ENCODE measurements around the gene SLC8A3. TPM values are rescaled to one million over a fixed set of nuclear protein-coding genes. Genes with fewer than 3 reads are reported as not detected.

The SLC8A3 gene
- total and polyA plus RNA-seq, 5 donors from 2014 or later = 0.37 TPM; not detected in 4

GRCh38 chr14:70093156-70093555, 95.6 kb downstream of the SLC8A3 start:
- Mint-ChIP-seq H3K4me1 (no peaks in the 10 kb centered on the region), H3K4me3 (no peak overlapping the region)

DNA sequence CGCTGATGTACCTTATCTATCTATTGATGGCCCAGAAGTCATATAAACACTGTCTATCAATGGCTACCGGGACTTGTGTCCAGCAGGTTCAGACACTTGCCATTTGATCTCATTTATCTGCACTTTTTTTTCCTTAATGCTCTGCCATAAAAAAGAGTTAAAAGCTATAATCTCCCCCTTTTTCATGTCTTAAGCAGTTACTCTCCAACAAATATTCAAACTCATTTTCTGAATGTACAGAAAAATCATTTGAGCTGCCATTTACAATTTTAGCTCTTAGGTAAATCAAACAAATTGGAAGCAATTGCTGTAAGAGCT, 101.4 kb downstream of the SLC8A3 start:
- H3K27me3 ChIP-seq (ENCODE audit: control insufficient read depth, insufficient read depth, low read length) = peaks cover 8% of the 10 kb centered on the region
- Mint-ChIP-seq H3K27ac (no peak overlapping the region), H3K36me3 (no peaks in the 10 kb centered on the region), H3K27me3 (peaks cover 12% of the 10 kb centered on the region), H3K9me3 (no peaks in the 10 kb centered on the region), H3K4me3 (no peak overlapping the region), H3K4me1 (no peaks in the 10 kb centered on the region)
- no peak for ATAC-seq (ENCODE audit: low read depth in 2 of 2)
- H3K27ac ChIP-seq (ENCODE audit: insufficient read depth, low read length, poor library complexity, severe bottlenecking) = no peak overlapping the region
- no peak for DNase-seq
- H3K4me1 ChIP-seq (ENCODE audit: control insufficient read depth, insufficient read depth, low read length, poor library complexity, severe bottlenecking) = no peaks in the 10 kb centered on the region
- no peak overlapping the region for H3K4me3 ChIP-seq (ENCODE audit: low read depth, low read length)
- no peaks in the 10 kb centered on the region for H3K9me3 ChIP-seq (ENCODE audit: control insufficient read depth in 2 of 2, low read length in 2 of 2)
- H3K36me3 ChIP-seq (ENCODE audit: control insufficient read depth, insufficient read depth, low read length) = no peaks in the 10 kb centered on the region

More at GRCh38 chr14:70093156-70093555, 95.6 kb downstream of the SLC8A3 start:
- no peak overlapping the region for H3K27ac ChIP-seq (ENCODE audit: insufficient read depth, low read length, poor library complexity, severe bottlenecking)
- no peaks in the 10 kb centered on the region for H3K36me3 ChIP-seq (ENCODE audit: control insufficient read depth, insufficient read depth, low read length)
- Mint-ChIP-seq H3K27ac (no peak overlapping the region), H3K36me3 (no peaks in the 10 kb centered on the region), H3K27me3 (peaks cover 20% of the 10 kb centered on the region), H3K9me3 (no peaks in the 10 kb centered on the region)
- no peaks in the 10 kb centered on the region for H3K9me3 ChIP-seq (ENCODE audit: control insufficient read depth in 2 of 2, low read length in 2 of 2)
- no peak overlapping the region for H3K4me3 ChIP-seq (ENCODE audit: low read depth, low read length)
- ATAC-seq (ENCODE audit: low read depth in 2 of 2) = no peak
- H3K4me1 ChIP-seq (ENCODE audit: control insufficient read depth, insufficient read depth, low read length, poor library complexity, severe bottlenecking) = no peaks in the 10 kb centered on the region
- H3K27me3 ChIP-seq (ENCODE audit: control insufficient read depth, insufficient read depth, low read length) = peaks cover 10% of the 10 kb centered on the region
- DNase-seq = no peak

DNA sequence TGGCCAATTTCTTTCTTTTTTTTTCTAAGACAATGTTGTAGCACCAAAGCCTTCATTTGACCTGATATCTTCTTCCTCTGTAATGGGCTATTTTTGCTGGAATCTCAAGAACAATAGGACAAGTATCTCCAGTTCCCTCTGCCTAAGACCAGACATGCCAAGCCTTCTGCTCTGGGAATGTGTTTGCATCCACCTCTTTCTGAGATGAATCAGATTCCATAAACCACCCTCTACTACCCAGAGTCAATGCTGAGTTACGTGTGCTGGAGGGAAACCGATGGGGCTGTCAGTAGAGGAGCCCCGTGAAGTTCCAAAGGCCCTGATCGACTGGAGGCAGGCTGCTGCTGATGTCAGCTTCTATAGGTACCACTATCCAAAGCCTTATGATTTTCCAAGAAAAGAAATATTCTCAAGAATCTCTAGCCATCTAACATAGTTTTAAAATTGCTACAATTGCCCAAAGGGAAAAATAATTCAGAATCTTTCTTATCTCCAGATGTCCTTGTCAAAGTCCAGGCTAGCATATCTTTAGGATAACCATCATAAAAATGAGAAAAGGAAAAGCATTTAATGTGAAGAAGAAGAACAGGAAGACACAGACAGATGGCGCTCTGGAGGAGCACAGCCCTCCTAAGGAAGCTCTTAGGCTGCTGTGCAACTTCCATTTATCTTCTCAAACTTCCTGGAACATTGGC, 101.9 kb downstream of the SLC8A3 start:
- peaks cover 10% of the 10 kb centered on the region for H3K27me3 Mint-ChIP-seq
- no peak overlapping the region for H3K4me3 Mint-ChIP-seq
- H3K9me3 Mint-ChIP-seq = no peaks in the 10 kb centered on the region
- DNase-seq (peak in 1 of 3 donors; percentile 34), ATAC-seq (ENCODE audit: low read depth in 2 of 2) (no peak)
- no peak overlapping the region for H3K27ac Mint-ChIP-seq
- Histone ChIP-seq H3K9me3 (ENCODE audit: control insufficient read depth in 2 of 2, low read length in 2 of 2) (no peaks in the 10 kb centered on the region), H3K27me3 (ENCODE audit: control insufficient read depth, insufficient read depth, low read length) (peaks cover 6% of the 10 kb centered on the region), H3K4me3 (ENCODE audit: low read depth, low read length) (no peak overlapping the region), H3K27ac (ENCODE audit: insufficient read depth, low read length, poor library complexity, severe bottlenecking) (no peak overlapping the region), H3K4me1 (ENCODE audit: control insufficient read depth, insufficient read depth, low read length, poor library complexity, severe bottlenecking) (no peaks in the 10 kb centered on the region), H3K36me3 (ENCODE audit: control insufficient read depth, insufficient read depth, low read length) (no peaks in the 10 kb centered on the region)
- no peaks in the 10 kb centered on the region for H3K36me3 Mint-ChIP-seq
- no peaks in the 10 kb centered on the region for H3K4me1 Mint-ChIP-seq

GRCh38 chr14:70084226-70084625, 104.5 kb downstream of the SLC8A3 start:
- no peak for ATAC-seq (ENCODE audit: low read depth in 2 of 2)
- no peaks in the 10 kb centered on the region for H3K4me1 ChIP-seq (ENCODE audit: control insufficient read depth, insufficient read depth, low read length, poor library complexity, severe bottlenecking)
- no peak overlapping the region for H3K27ac Mint-ChIP-seq
- no peaks in the 10 kb centered on the region for H3K36me3 ChIP-seq (ENCODE audit: control insufficient read depth, insufficient read depth, low read length)
- H3K9me3 Mint-ChIP-seq = no peaks in the 10 kb centered on the region
- H3K27me3 ChIP-seq (ENCODE audit: control insufficient read depth, insufficient read depth, low read length) = peaks cover 5% of the 10 kb centered on the region
- peaks cover 11% of the 10 kb centered on the region for H3K27me3 Mint-ChIP-seq
- H3K4me3 ChIP-seq (ENCODE audit: low read depth, low read length) = no peak overlapping the region
- H3K9me3 ChIP-seq (ENCODE audit: control insufficient read depth in 2 of 2, low read length in 2 of 2) = no peaks in the 10 kb centered on the region
- H3K4me1 Mint-ChIP-seq = no peaks in the 10 kb centered on the region
- H3K27ac ChIP-seq (ENCODE audit: insufficient read depth, low read length, poor library complexity, severe bottlenecking) = no peak overlapping the region
- H3K4me3 Mint-ChIP-seq = no peak overlapping the region
- no peaks in the 10 kb centered on the region for H3K36me3 Mint-ChIP-seq
- no peak for DNase-seq

DNA sequence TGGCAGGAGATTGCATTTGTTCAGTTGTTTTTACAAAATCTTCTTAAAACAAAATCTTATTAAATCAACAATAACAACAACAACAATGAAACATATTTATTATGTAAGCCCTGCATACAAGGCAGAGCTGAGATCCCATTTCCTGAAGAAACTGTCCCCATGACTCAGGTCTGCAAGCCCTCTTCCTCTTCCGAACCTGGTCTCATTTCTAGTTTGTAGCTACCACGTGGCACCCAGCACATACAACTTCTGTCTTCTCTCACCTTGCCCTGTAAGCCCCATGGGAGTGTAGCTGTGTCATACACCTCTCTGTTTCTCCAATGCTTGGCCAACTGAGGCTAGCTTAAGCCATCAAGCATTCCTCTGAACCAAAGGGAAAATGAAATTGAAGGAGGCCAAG, 106.4 kb downstream of the SLC8A3 start:
- H3K27ac ChIP-seq (ENCODE audit: insufficient read depth, low read length, poor library complexity, severe bottlenecking) = no peak overlapping the region
- Mint-ChIP-seq H3K27me3 (peaks cover 24% of the 10 kb centered on the region), H3K4me1 (no peaks in the 10 kb centered on the region), H3K36me3 (no peaks in the 10 kb centered on the region), H3K4me3 (no peak overlapping the region), H3K9me3 (no peaks in the 10 kb centered on the region), H3K27ac (no peak overlapping the region)
- H3K4me3 ChIP-seq (ENCODE audit: low read depth, low read length) = no peak overlapping the region
- H3K4me1 ChIP-seq (ENCODE audit: control insufficient read depth, insufficient read depth, low read length, poor library complexity, severe bottlenecking) = no peaks in the 10 kb centered on the region
- no peaks in the 10 kb centered on the region for H3K36me3 ChIP-seq (ENCODE audit: control insufficient read depth, insufficient read depth, low read length)
- no peak for DNase-seq
- H3K27me3 ChIP-seq (ENCODE audit: control insufficient read depth, insufficient read depth, low read length) = peaks cover 5% of the 10 kb centered on the region
- ATAC-seq (ENCODE audit: low read depth in 2 of 2) = no peak
- H3K9me3 ChIP-seq (ENCODE audit: control insufficient read depth in 2 of 2, low read length in 2 of 2) = no peaks in the 10 kb centered on the region

- Mint-ChIP-seq H3K9me3 (no peaks in the 10 kb centered on the region), H3K36me3 (no peaks in the 10 kb centered on the region), H3K4me1 (no peaks in the 10 kb centered on the region), H3K4me3 (no peak overlapping the region), H3K27me3 (peaks cover 35% of the 10 kb centered on the region), H3K27ac (no peak overlapping the region)
- H3K4me3 ChIP-seq (ENCODE audit: low read depth, low read length) = no peak overlapping the region
- no peaks in the 10 kb centered on the region for H3K9me3 ChIP-seq (ENCODE audit: control insufficient read depth in 2 of 2, low read length in 2 of 2)
- DNase-seq = no peak
- H3K36me3 ChIP-seq (ENCODE audit: control insufficient read depth, insufficient read depth, low read length) = no peaks in the 10 kb centered on the region
- peaks cover 2% of the 10 kb centered on the region for H3K27me3 ChIP-seq (ENCODE audit: control insufficient read depth, insufficient read depth, low read length)
- no peak for ATAC-seq (ENCODE audit: low read depth in 2 of 2)
- no peak overlapping the region for H3K27ac ChIP-seq (ENCODE audit: insufficient read depth, low read length, poor library complexity, severe bottlenecking)
- H3K4me1 ChIP-seq (ENCODE audit: control insufficient read depth, insufficient read depth, low read length, poor library complexity, severe bottlenecking) = no peaks in the 10 kb centered on the region
These were observed 108.7 kb downstream of the SLC8A3 start for GRCh38 chr14:70080076-70080475.

DNA sequence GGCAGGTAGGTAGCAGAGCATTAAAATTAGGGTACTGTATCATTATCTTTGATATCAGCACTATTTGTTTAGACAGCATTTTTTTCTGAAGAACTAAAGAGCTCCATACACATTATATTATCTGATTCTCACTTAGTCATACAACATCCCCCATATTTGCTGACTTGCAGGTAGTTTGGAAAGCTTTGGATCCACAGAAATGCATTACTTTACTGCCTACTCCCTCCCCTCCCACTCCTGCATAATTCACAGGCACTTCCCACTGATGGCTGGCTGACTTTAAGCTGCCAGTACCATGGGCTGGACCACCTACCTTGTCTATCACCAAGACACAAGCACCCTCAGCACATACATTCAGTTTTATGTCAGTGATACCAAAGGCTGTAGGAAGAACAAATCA, 110.4 kb downstream of the SLC8A3 start:
- DNase-seq = no peak
- Mint-ChIP-seq H3K4me3 (no peak overlapping the region), H3K27me3 (peaks cover 35% of the 10 kb centered on the region)

GRCh38 chr14:70077720-70078119, 111.0 kb downstream of the SLC8A3 start:
- Mint-ChIP-seq H3K9me3 (no peaks in the 10 kb centered on the region), H3K4me1 (no peaks in the 10 kb centered on the region), H3K27me3 (peaks cover 35% of the 10 kb centered on the region), H3K4me3 (no peak overlapping the region), H3K27ac (no peak overlapping the region), H3K36me3 (no peaks in the 10 kb centered on the region)
- no peaks in the 10 kb centered on the region for H3K4me1 ChIP-seq (ENCODE audit: control insufficient read depth, insufficient read depth, low read length, poor library complexity, severe bottlenecking)
- peaks cover 6% of the 10 kb centered on the region for H3K27me3 ChIP-seq (ENCODE audit: control insufficient read depth, insufficient read depth, low read length)
- DNase-seq (no peak), ATAC-seq (ENCODE audit: low read depth in 2 of 2) (no peak)
- H3K4me3 ChIP-seq (ENCODE audit: low read depth, low read length) = no peak overlapping the region
- no peak overlapping the region for H3K27ac ChIP-seq (ENCODE audit: insufficient read depth, low read length, poor library complexity, severe bottlenecking)
- H3K9me3 ChIP-seq (ENCODE audit: control insufficient read depth in 2 of 2, low read length in 2 of 2) = no peaks in the 10 kb centered on the region
- H3K36me3 ChIP-seq (ENCODE audit: control insufficient read depth, insufficient read depth, low read length) = no peaks in the 10 kb centered on the region

More for the DNA sequence above, 110.4 kb downstream of the SLC8A3 start:
- no peaks in the 10 kb centered on the region for H3K36me3 ChIP-seq (ENCODE audit: control insufficient read depth, insufficient read depth, low read length)
- no peaks in the 10 kb centered on the region for H3K4me1 Mint-ChIP-seq
- H3K36me3 Mint-ChIP-seq = no peaks in the 10 kb centered on the region
- no peak overlapping the region for H3K27ac Mint-ChIP-seq
- peaks cover 6% of the 10 kb centered on the region for H3K27me3 ChIP-seq (ENCODE audit: control insufficient read depth, insufficient read depth, low read length)
- H3K4me3 ChIP-seq (ENCODE audit: low read depth, low read length) = no peak overlapping the region
- no peak for ATAC-seq (ENCODE audit: low read depth in 2 of 2)
- H3K27ac ChIP-seq (ENCODE audit: insufficient read depth, low read length, poor library complexity, severe bottlenecking) = no peak overlapping the region
- no peaks in the 10 kb centered on the region for H3K9me3 Mint-ChIP-seq
- no peaks in the 10 kb centered on the region for H3K9me3 ChIP-seq (ENCODE audit: control insufficient read depth in 2 of 2, low read length in 2 of 2)
- no peaks in the 10 kb centered on the region for H3K4me1 ChIP-seq (ENCODE audit: control insufficient read depth, insufficient read depth, low read length, poor library complexity, severe bottlenecking)
